Stimulated activated naive CD8-positive, alpha-beta T cell treated with anti-CD3 and anti-CD28 coated beads, Interleukin-15, Interleukin-2, amounts not matched to agents 100 U/mL and 50 U/mL, for 24 hours (primary cell): ENCODE data around the gene TMEM62.
"Not testable (repeated sequence)": the region's sequence is repeated elsewhere in the genome, so short reads cannot be mapped to it uniquely, and the experiment has no call there.

Experiments used
- ATAC-seq: fragments of 150-1000 bp; cut with Tn5 transposase; one replicate; pipeline ENCODE4 v1.10.0; 2021
- DNase-seq: peaks from one replicate; pipeline ENCODE4 v3.0.0; 2021

The TMEM62 gene

DNA sequence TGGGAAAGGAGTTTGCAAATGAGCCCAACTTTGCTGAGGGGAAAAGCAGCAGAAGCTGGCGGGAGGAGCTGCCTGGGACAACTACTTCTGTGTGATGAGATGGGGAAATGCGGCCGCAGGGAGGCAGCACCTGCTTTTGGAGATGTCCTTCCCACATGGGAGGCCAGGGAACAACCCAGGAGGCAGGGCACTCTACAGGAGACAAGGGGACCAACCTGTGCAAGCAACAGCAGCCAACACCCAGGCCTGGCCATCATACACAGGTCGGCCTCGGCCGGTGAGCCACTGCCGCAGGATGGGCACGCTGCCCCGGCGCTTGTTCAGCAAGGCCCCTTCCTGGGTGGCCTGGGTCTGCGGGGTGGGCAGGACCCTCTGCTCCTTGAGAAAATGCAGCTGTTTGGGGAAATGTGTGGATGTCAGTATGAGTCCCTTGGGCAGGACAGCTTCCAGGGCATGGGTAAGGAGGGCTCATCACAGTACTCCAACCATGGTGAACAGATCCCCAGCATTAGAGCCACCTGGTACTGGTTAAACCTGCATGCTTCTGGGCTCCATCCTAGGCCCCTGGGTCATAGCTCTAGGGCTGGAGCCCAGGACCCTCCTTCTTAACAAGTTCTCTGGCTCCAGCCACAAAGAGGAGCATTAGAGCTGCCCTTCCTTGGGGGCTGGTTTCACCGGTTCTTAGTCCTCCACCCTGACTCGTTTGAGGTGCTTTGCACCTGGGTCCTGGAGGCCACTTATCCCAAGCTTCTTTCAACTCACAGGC, 75.9 kb downstream of the TMEM62 start:
- no peak for DNase-seq
- no peak for ATAC-seq

DNA sequence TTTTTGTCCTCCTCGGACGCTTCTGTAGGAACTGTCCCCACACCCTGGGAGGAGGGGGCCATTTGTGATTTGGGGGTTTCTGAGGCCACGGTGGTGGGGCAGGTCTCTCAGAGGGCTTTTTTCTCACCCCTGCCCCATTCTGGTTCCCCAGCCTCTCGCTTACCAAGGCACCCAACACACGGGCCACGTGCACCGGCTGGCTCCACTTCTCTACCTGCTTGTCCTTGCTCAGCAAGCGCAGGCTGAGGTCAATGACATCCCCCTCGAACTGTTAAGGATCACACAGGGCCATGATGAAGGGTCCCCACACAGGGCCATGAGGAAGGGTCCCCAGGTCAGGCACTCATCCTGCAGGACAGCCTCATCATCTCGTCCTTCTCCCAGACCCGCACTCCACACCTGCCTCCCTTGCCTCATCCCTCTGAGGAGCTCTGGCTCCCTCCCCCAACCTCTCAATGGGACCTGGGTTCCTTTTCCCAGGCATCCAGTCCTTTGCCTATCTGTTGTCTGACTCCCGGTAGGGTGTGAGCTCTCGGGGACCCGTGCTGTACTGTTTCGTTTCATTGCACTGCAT, 76.9 kb downstream of the TMEM62 start:
- DNase-seq = no peak
- no peak for ATAC-seq

DNA sequence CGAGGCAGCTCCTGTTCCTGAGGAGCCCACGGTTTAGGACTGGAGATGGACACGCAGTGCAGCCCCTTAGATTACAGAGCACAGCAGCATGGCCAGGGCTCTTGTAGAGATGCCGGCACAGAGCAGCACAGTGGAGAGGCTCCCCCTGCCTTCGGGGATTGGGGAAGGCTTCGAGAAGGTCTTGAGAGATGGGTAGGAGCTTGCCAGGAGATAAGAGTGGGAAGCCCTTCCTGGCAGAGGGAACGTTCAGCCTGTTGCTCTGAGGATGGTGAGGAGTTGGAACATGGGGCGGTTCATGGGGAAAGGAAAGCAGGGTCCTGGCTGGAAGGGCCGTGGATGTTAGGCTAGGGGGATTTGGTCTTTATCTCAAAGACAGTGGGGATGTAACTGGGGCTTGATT, 77.4 kb downstream of the TMEM62 start:
- DNase-seq (no peak), ATAC-seq (no peak)

DNA sequence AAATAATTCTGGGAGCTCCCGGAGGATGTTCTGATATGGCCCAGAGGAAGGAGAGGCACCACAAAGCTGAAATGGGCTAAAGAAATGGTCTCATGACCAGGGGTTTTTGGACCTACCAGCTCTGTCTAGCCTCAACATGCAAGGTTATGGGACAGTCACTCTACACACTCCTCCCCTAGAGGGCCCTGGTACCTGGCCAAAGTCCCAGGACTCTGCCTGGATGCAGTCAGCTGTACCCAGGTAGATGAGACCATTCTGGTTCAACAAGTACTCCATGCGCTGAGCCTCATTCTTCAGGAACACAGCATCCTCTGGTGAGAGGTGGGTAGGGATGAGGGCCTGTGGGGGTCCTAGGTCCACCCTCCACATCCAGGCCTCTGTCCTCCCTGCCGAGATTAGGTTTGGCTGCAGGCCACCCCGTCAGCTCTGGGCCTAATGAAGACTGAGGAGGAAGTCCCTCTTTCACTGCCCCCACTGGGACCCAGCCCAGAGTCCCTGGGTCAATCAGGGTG, 77.9 kb downstream of the TMEM62 start:
- no peak for ATAC-seq
- DNase-seq = no peak

DNA sequence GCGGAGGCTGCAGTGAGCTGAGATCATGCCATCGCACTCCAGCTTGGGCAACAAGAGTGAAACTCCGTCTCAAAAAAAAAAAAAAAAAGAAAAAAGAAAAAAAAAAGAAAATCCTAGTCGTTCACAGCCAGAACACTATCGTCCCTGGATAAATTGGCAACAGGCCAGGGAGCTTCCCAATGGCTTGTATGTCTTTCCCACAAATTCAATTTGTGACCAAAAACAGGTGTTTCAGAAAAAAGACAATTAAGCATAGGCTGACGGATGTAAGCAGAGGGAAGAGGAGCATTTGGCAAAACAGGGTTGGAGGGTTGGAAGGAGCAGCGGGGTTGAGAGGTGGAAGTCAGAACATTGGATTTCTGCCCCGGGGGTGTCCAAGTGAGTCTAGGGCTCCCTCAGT, 78.9 kb downstream of the TMEM62 start:
- no peak for ATAC-seq
- DNase-seq = no peak

DNA sequence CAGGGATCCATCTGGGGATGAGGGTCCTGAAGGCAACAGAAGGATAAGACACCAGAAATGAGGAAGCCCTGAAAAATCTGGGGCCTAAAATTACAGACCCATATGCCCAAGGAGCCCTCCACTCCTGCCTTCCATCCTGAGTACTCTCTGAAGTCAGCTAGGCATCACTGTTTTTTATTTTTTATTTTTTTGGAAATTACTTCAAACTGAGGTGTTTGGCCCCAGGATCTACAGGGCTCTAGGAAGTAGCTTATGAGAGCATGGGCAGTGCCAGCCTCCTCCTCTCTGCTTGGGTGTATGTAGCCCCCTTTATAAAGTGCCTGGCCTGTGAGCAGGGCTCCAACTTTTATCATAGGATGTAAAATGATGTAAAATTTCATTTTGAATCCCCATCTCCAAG, 79.6 kb downstream of the TMEM62 start:
- no peak for DNase-seq
- ATAC-seq = no peak

DNA sequence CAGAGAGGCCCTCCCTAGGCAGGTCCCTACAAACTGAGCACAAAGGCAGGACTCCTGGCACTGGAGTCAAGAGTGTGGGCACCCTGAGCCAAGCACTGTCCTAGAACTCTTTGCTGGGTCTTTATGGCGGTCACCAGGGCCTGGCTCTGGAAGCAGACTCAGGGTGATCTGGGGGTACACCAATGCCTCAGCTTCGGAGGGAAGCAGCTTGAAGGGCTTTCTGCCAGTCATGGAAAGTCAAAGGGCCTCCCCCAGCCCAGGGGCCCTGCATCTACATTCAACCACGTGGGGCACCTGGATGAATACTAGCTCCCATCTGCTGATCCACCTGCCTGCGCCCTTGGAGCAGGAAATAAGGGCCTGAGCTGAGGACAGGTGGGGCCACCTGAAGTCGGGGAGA, 80.1 kb downstream of the TMEM62 start:
- ATAC-seq (no peak), DNase-seq (no peak)

DNA sequence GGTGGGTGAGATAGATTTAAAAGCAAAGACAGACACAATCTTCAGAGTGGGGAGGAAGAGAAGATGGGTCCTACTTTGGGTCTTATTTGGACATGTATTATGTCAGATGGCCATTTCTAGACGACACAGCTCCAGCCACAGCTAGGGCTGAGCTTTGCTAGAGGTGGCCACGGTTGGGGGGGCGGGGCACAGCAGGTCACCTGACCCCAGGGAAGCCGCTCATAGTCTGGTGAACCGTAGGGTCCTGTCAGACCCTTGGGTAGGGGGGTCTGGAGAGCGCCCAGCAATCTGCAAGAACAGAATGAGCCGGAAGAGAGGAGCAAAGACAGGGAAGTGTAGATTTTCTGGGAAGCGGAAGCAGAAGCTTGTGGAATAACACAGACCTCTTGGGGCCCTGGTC, 80.8 kb downstream of the TMEM62 start:
- ATAC-seq (no peak), DNase-seq (no peak)

DNA sequence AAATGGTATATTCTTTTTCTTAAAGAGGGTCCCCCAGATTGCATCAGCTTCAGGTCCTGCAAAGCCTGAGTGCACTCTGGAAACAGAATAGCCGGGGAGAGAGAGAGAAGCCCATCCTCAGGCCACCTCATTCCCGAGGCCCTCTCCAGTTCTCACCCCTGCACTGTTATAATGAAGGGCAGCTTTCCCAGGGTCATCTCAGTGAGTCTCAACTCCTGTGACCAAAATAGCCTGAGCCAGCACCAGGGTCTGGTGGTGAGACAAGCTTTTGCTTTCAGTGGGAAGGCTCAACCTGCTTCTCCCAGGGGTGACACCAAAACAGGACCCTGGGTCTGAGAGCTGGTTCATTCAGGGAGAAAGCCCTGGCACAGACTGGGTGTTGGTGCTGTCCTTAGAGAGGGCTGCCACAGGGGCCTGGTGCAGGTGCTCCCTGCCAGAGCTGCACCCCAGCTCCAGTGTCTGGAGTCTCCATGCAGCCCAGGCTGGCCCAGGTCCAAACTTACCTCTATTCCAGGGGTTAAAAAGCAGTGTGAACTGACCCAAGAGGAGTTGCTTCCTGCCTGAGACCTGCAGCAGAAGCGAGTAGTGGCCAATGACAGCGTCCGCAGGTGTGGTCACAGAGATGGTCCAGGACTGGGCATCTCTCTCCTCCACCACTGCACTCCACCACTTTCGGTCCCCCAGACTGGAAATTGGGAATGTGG, 81.4 kb downstream of the TMEM62 start:
- ATAC-seq = no peak
- no peak for DNase-seq

DNA sequence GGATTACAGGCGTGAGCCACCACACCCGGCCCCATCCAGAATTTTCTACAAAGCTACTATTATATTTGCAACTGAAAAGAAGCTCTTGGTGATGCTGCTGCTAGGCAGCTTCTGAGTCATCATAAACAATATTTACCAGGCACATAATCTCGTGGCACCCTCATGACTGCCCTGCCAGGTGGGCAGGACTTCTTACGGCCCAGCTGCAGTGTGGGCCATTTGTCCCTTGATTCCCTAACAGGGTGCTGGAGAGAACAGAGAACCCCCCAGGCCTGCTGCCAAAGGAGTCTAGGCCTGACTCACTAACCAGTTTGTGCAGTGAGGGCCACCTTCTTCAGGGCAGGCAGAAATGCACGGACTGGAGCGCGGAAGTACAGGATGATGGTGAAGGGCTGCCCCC, 82.6 kb downstream of the TMEM62 start:
- ATAC-seq = no peak
- DNase-seq = no peak

DNA sequence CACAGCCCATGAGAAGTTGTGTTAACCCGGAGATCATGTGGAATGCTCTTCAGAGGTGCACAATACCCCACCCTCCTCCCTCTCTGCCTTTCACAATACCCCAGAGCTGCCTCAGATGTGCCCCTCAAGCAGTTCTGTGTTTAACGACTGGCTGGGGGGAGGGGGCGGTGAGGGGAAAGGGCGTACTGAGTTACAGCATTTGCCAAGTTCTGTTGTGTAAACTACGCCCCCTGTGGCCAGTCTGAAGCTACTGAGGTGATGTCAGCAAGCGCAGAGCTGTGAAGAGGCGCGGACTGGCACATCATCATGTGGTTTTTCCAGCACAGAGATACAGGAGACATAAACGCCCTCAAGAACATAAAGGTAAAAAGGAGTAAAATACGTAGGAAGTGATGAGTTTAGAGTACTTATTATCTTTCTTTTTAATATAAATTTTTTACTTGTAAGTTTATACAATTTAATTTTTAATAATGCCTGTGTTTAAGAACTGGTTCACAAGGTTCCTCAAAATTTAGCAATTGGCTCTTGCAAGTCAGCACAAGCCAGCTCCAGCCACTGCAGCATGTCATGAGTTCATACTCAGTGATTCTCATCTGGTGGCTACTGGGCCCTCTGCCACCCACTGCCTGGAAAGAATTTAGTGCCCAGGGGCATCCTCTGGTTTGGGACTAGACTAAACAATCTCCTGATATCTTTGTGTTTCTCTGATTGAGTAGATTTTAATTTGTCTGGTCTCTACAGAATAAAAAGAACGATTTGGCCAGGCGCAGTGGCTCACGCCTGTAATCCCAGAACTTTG, 85.7 kb downstream of the TMEM62 start:
- no peak for ATAC-seq
- peak; percentile 19 for DNase-seq

DNA sequence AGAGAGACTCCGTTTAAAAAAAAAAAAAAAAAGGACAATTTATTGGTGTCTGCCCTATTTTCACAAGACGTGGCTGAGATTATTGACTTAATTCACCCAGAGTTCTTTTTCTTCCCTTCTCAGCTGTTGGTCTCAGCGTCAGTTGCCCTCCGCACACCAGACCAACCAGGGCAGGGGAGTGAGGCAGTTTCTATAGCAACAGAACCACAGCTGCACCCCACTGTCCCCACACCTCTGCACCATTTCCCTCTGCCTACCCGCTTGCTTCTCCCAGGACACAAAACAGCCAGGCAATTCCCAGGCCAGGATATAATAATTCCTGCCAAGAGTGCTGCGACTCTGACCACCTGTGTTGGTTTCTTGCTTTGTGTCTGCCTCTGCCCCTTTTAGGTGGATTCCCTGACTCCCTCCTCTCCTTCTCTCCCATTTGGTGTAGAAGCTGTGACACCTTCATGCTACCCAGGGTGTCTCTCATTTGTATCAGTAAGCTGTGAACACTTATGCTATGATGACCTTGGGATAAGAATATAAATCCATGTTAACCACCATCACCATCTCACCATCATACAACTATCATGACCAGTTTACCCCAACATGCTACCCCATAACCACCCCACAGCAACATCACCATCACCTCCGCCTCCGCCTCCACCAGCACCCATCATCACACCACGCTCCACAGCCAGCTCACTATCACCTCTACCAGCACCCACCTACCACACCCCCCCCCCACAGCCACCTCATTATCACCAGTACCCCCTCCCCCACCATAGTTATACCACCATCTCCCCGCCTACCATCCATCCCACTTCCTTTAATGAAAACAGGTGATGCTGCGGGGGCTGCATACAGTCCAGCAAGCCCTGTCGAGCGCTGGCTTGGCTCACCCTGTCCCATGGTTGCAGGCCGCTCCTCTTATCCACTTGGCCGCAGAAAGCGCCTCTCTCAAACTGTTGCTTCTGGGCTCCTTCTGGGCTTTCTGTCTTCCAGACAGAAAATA, 86.8 kb downstream of the TMEM62 start:
- ATAC-seq = no peak

DNA sequence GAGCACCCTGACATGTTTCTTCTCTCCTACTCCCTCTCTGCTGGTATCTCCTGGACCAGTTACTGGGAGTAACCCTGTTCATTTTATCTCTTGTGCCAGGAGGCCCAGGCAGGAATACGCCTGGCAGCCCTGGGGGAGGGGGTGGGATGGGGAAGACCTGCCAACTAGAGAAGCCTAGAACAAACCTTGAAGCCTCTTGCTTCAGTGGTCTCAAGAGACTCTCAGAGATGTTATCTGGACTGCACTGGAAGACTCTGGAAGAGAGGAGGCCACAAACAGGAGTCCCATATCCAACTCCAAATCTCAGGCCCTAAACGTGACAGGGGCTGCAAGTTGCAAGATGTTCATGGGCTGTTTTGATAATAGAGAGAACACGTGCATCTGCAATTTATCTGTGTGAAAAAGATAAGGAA, 87.6 kb downstream of the TMEM62 start, which contains the start of gene EPB42:
TSS of gene EPB42 (minus strand) at position 28 of the 413 bp plus-strand sequence. CDS start 193 bp downstream, outside the sequence.
- ATAC-seq = no peak
- DNase-seq = no peak

More for the DNA sequence above, 86.8 kb downstream of the TMEM62 start:
- DNase-seq = no peak

DNA sequence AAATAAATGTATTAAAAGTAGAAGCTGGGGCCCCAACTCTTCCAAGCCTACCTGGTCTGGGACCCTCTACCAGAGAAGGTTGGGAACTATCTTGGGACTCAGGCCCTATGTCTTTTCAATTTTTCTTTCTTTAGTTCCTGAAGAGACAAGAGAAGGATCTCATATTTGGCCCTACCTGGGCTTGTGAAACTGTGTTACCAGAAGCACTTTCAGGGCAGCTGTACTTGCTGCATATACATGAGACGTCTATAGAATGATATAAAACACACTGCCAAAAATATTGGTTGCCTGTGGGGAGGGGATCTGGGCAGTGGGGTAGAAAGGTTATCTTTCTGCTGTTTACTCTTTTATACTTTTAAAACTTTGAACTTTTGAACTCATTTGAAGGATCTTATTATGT, 88.0 kb downstream of the TMEM62 start:
- ATAC-seq (no peak), DNase-seq (no peak)

DNA sequence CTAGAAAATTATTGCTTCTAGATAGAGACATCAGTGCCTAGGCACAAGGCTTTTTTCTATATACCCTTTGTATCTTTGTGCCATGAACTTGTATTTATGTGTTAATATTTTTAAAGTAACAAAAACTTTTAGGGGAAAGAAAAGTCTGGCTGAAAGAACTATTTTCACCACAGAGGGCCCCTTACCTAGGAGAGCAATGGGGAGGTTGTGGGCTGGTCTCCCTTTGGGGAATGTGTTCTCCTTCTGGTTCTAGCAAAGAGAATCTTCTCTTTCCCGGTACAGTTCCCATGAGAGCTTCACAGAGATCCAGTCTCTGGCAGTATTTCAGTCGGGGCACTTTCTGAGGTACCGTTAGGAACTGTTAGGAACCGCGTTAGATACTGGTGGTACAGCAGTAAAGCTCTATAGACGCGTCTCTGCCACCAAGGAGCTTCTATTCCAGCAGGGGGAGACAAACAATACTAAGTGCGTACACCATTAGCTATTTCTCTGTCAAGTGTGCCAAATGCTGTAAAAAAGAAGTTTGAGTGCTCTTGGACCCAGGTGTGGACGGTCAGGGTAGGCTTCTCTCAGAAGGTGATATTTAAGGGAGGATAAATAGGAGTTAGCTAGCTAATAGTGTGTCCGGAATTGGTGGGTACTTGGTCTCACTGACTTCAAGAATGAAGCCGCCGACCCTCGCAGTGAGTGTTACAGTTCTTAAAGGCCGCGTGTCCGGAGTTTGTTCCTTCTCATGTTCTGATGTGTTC, 92.0 kb downstream of the TMEM62 start:
- peak; percentile 88 for ATAC-seq
- DNase-seq = peak; percentile 46

DNA sequence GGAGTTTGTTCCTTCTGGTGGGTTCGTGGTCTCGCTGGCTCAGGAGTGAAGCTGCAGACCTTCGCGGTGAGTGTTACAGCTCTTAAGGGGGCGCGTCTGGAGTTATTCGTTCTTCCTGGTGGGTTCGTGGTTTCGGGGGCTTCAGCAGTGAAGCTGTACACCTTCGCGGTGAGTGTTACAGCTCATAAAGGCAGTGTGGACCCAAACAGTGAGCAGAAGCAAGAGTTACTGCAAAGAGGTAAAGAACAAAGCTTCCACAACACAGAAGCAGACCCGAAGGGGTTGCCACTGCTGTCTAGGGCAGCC, 92.5 kb downstream of the TMEM62 start:
- DNase-seq, ATAC-seq: not testable (repeated sequence)

DNA sequence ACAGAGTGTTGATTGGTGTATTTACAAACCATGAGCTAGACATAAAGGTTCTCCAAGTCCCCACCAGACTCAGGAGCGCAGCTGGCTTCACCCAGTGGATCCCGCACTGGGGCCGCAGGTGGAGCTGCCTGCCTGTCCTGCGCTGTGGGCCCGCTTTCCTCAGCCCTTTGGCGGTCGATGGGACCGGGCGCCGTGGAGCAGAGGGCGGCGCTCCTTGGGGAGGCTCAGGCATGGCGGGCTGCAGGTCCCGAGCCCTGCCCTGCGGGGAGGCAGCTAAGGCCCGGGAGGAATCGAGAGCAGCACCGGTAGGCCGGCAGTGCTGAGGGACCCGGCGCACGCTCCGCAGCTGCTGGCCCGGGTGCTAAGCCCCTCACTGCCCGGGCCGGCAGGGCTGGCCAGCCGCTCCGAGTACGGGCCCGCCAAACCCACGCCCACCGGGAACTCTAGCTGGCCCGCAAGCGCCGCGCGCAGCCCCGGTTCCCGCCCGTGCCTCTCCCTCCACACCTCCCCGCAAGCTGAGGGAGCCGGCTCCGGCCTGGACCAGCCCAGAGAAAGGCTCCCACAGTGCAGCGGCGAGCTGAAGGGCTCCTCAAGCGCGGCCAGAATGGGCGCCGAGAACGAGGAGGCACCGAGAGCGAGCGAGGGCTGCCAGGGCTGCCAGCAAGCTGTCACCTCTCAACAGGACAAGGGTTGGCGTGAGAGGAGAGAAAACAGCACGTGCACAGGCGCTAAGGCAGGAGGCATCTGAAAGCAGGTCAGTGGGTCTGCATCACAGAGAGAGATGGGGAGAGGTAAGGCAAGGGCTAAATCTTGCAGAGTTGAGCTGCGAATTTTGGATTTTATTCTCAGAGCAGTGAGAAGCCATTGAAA, 93.3 kb downstream of the TMEM62 start:
- ATAC-seq (no peak), DNase-seq (no peak)

DNA sequence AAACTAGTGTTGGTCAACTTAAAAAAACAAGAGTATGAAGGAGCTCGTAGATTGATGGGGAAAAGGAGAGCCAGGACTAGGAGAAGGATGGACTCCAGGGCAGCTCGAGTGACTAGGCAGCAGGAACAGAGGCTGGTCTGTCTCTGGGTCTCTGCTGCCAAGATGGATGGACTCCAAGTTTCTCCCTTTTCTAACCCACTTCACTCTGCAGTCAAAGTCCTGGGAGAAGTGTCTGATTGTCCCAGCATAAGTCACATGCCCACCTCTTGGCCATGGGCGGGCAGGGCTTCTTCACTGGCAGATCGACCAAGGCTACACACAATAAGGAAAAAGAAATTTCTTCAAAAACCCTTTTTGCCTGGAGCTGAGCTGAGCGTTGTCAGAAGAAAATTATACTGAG, 96.6 kb downstream of the TMEM62 start:
- no peak for DNase-seq
- no peak for ATAC-seq

DNA sequence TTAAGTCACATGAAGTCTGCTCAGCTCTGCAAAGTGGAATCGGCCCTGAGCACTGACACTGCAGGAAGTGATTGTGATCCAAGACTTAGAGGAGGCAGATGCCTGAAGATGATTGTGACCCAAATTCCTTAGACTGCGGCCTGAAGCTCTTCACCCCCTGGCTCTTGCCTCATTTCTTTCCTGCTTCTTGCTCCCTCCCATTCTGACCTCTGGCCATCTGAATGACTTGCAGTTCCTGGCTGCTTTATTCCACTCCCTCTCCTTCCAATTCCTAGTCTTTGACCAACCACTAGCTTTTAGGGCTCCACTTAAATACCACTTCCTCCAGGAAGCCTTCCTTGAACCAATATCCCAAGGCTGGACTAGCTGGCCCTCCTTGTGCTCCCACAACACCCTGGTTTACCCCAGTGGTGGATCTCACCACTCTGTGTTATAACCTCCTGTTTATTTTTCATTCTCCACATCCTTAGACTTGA, 97.3 kb downstream of the TMEM62 start:
- ATAC-seq (no peak), DNase-seq (no peak)
